DMS153 treated with DMSO at 0.1 percent for 48 hours (cell line): ENCODE data around the gene NUDCD3.

ENCODE experiments used
- DNase-seq: peaks from one replicate; lab custom pipeline; 2025; ENCODE audit not compliant: unreplicated experiment; lab: John Stamatoyannopoulos, UW

The NUDCD3 gene

DNA sequence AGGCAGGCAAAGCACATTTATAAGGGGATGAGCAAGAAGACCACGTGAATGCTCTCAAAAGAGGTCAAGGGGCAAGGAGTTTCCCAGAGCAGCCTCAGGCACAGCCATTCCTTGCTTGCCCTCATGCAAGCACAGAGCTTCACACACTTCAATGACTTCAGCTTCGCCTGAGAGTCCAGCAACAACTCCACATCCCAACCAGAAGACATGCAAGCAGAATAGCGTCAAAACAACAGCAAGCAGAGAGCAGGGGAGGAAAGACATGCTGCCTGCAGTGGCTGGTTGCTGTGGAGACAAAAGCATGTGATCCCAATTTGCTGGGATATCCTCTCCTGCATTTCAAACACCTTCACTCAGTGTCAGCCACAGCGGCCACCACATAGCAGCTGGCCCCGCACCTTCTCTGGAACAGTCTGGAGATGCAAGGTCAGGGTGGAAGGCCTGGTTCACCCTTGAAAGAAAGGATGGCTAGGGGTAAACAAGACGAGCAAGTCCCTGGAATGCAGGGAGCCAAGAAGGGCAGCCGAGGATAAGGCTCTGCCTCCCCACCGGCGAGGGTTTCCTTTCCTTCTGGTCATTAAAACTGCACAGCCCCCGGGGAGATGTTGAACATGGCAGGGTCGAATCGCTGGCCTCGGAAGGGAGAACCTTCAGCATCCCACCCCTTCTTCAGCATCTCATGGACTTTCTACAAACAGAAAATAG, 104.9 kb downstream of the NUDCD3 start:
- DNase-seq = no peak

DNA sequence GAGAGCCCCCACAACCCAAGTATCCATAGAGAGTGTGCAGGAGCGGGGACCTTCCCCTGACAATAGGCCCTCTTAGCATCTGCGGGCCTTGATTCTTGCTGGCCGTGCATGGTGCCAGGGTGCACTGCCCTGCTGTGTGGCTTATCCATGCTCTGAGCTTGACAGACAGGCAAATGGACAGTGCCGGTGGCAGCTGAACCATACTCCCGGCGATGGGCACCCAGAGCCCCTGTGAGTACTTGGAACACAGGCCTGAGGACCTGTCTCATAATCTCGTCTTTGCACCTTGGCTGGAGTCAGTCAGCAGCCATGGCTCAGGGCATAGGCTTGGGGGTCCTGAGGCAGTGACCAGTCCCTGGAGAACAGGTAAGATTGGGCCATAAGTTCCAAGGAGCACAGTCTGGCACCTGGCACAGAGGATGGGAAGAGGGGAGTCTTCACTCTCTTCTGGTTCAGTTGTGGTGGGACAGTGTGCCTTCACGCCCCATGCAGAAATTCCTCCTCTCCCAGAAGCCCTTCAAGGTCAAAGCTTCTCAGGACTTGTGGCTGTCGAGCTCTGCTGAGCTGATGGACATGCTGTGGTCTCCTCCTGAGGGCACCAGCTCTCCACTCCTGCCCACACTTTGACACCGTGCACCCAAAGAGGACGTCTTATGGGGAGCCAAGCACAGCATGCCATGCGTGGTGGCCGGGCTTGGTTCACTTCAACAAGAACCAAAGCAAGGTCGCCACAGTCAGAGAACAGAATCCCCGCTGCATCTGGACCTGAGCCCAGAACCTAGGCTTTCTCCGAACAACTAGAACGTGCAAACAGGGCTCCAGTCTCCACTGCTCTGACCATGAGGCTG, 105.6 kb downstream of the NUDCD3 start:
- no peak for DNase-seq

DNA sequence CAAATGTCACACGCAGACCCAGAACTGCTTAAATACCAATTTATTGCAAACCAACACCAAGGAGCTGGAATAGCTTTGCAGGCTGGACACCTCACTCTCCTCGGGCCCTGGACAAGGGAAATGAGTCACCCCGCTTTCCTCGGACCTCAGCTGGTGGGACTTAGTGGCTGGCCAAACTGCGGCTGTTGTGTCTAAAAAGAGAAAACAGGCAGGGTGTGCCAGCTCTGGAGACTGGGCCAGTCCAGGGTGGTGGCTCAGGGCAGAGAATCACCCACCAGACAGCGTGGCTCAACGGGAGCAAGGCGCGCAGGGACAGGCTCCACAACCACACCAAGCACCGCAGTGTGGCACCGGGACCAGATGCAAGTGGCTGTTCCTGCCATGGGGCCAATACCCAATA, 106.9 kb downstream of the NUDCD3 start:
- DNase-seq = no peak

DNA sequence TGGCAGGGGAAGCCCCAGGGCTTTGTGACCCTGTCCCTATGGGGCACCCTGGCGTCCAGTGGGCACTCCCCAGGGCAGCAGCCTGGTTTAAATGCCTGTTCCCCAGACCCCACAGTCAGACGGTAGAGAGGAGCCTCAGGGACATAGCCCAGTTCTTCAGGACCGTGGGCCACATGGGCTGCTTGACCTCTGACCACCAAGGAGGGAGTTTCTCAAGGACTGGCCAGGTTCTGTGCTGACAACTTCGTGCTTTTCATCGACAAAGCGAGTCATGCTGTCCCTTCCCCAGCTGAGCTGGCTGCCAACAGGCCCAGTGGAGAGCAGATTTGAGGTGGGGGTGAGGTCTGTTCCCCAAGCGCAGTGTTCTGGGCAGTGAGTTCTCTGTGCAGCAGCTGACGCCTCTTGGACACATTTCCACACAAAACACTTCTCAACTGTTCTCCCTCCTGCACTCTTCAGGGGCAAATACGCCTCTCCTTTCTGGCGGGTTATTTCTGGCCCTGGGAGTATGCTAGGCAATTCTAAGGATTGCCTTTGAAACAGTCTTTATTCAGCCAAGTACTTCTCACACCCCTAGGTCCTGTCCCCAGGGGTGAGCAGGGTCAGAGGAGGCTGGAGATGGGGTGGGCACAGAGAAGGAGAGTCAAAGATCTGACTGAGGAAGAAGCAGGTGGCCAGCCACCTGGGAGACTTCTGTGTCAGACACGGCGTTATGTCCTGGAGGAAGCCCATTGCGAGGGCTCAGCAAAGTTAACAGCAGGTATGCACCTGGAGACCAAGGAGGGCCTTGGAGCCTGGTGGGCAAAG, 107.8 kb downstream of the NUDCD3 start:
- no peak for DNase-seq

DNA sequence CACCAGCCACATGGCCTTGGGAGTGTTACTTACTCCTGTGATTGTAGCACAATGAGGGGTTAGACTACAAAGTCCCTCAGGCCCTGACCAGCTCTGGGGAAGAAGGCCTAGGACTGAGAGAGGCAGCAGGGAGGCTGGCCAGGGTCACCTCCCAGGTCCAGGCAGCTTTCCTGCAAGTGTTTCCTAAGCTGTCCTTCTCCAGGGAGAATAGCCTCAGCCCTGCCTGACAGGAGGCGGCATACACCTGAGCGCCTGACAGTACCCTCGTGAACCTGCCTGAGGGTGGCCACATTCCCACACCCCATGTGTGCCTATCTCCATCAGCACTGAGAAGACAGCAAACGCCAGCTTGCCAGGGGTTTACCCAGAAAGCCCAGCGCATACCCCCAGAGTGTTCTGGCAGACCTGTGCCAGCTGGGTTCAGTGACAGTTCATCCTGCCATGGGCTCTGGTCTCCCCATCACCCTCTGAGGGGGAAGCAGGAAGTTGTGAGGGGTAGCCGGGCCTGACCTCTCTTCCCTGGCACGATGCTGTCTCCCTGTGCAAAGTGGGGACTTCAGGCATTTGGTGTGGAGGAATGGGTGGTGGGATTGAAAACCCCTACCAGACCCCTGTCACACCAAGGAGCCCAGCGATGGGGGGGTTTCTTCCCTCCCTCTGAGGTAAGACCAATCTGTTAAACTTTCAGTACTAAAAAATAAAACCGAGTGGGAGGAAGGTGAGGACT, 108.8 kb downstream of the NUDCD3 start:
- no peak for DNase-seq

DNA sequence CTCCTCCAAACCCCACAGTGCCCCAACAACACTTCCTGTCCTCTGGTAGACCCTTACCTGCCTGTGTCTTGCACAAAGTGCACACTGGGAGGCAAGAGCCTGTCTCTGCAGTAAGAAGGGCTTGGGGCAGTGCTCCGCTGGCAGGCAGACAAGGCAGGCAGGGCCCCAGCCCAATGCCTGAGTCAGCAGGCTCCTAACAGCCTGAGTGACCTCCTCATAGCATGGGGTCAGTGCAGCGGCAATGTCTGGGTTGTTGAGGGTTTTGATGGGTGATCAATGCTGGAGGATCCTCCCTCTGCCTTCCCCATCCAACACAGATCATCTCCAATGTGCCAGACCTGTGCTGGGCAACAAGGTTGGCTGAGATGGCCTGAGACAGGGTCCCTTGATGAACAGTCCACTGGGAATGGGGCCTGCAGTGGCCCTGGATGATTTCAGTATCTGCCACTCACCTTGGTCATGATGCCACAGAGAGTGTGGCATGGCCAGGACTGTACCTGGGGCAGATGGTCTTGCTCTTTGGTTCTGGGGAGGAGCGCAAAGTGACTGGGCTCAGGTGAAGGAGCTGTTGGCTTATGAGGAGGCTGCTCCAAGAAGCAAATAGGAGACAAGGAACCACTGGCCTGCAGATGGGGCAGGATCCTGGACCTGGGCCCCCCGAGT, 109.5 kb downstream of the NUDCD3 start:
- no peak for DNase-seq

DNA sequence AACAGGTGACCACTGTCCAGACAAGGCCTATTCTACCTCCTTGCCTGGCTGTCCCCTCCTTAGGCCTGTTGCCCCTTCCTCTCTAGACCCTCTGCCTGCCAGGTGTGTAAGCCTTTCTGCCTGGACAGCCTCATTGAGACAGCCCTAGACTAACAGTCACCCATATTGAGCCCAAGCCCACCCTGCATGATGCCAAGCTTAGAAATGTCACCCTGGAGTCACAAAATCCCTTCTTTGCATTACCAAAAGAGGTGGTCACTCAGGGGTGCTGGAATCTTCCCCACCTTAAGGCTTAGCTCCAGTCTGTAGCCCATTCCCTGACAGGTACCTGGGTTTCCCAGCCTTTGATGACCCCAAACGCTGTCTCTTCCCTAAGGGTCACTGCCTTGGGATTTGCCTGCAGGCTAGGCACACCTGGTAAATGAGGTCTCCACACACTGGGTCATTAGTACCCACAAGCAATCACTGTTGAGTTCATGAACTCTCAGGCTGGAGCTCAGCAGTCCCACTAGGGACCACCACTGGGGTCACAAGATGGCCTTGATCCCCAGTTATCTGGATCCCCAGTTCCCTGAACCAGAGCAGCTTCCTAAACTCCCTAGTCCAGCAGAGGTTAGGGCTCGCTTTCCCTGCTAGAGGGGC, 110.1 kb downstream of the NUDCD3 start:
- no peak for DNase-seq

DNA sequence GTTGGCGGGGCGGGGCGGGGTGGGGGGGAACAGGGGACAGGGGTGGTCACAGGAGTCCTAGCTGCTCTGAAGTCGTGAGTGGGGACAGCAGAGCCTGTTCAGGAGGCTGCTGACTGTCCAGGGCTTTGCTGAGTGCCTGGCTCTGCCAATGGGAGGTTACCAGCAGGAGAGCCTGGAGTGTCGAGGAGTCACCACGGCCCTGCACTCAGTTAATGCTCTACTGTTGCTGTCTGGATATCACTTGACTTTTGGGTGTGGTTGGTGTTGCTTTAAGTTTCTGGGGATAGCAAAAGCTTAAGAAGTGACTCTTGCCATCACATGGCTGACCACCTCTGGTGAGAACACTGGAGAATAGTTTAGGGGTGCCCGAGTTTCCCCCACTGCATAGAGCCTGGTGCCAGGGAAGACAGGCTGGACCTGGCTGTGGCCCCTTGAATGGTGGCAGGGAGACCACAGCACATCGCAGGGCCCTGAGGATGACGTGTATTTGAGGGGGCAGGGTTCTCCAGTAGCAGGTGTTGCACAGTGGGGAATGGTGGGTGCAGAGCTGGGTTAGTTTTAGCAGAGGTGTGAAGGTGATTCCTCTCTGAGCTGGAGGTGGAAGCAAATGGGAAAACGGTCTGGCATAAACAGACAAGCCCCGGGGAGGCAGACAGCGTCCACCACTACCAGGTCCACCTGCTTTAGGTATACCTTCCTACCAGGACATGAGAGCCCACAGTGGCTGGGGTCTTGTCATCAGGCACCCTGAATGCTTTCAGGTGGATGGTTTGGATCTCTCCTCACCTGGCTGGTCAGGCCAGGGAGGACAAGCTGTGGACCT, 110.9 kb downstream of the NUDCD3 start:
- DNase-seq = no peak

DNA sequence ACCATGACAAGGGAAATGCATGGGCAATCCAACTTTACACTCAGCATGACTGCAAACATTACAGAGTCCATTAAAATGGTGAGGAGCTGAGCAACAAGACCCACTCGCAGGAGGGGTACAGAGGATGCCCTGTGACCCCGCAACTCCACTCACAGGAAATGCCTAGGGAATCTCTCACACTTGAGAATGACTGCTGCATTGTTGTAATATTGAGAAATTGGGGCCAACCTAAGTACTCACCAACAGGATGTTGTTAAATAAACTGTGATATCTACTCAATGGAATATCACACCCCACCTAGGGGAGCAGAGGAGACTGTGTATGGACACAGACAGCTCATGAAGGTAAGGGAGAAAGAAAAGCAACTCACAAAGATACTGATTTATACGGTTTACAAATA, 111.7 kb downstream of the NUDCD3 start:
- DNase-seq = no peak

DNA sequence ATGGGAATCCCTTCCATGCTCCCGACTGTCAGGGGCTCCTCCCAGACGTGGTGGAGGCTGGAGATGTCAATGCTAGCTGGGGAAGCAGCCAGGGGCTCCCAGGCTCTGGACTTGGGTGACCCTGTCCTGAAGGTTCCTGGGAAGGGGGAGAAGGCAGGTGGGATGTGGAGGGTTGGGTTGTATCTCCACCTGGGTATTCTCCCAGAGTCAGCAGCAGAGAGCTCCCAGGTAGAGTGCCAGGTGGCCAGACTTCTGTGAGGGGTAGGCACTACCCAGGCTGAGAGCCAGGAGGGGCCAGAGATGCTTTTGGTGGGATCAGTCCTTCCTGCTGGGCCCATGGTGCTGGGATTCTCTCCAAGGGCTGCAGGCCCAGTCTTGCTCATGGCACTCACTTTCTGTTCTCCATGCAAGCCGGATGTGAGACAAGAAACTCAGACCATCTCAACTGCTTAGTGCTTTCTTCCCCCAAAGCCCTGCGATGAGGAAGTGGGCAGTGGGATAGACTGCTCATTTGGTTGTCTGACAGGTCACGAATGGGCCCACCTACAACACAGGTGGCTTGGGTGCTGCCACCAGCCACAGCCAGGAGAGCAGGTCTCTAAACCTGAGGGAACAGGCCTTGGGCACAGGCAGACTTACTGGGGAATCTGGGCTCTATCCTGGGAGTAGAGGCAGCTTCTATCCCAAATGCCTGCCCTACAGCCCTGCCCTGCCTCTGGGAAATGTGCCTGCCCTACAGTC, 112.6 kb downstream of the NUDCD3 start:
- DNase-seq = no peak

DNA sequence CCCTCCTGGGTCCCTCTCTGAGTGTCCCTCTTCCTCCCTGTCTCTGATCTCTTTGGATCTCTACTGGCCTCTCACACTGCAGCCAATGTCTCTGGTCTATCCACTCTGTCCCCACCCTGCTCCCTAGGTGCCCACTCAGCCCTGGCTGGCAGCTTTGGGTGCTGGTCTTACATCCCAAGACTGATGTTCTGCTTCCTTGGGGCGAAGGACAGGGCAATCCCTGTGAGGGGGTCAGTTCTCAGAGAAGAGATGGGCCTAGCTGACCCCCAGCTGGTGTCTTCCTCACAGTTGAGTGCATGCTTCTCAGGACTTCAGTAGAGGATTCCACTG, 113.4 kb downstream of the NUDCD3 start:
- DNase-seq = no peak

DNA sequence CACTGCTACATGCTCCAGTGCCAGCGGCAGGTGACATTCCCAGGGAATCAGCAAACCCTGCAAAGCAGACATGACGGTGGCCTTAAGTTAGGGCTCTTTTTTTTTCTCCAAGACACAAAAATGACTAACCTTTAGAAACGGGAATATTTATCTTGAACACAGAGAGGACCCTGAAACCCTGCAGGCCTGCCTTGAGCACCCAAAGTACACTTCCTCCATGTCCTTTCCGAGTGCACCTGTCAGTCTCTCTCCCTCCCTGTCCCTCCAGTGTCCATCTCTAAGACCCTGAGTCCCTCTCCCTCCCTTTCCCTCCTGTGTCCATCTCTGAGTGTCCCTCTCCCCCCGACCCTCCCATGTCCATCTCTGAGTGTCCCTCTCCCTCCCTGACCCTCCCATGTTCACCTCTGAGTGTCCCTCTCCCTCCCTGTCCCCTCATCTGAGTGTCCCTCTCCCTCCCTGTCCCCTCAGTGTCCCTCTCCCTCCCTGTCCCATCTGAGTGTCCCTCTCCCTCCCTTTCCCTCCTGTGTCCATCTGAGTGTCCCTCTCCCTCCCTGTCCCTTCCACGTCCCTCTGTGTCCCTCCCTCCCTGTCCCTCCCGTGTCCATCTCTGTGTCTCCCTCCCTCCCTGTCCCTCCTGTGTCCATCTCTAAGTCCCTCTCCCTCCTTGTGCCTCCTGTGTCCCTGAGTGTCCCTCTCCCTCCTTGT, 113.9 kb downstream of the NUDCD3 start:
- no peak for DNase-seq

DNA sequence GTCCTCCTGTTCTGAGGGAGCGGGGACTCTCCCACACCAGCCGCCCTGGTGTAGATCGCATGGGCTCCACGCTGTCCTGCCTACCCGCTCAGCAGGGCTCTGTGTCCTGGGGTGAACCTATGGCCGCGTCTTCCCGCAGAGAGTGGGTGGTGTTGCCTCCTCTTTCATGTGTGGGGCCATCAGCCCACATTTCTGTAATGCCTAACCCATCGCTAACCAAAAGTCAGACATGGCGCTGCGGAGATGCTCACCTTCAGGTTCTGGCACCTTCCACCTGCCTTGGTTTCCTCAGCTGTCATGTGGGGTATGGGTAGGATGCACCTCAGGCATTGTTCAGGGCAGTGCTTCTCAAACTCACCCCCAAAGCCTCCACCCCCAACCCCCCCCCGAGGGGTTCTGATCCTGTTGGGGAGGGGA, 114.5 kb downstream of the NUDCD3 start:
- no peak for DNase-seq

DNA sequence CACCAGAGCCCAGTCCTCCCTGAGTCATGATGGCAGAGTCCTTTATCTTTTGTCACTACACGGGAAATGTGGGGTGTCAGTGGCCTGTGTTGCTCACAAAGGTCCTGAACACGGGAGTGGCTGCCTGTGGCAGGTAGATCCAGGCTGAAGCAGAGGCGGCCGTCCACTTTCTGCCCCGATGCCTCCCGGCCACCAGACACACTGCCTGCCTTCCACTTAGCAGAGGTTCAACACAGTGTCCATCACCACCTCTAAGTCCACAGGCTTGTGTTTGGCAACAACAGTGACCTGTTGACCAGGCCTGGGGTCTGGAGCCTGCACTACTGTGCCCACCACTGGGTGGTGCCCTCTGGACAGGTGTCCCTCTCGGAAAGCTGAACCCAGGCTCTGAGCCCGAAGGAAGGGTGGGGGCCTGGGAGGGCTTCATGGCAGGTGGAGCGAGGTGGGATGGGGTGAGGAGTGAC, 115.2 kb downstream of the NUDCD3 start:
- DNase-seq = no peak

DNA sequence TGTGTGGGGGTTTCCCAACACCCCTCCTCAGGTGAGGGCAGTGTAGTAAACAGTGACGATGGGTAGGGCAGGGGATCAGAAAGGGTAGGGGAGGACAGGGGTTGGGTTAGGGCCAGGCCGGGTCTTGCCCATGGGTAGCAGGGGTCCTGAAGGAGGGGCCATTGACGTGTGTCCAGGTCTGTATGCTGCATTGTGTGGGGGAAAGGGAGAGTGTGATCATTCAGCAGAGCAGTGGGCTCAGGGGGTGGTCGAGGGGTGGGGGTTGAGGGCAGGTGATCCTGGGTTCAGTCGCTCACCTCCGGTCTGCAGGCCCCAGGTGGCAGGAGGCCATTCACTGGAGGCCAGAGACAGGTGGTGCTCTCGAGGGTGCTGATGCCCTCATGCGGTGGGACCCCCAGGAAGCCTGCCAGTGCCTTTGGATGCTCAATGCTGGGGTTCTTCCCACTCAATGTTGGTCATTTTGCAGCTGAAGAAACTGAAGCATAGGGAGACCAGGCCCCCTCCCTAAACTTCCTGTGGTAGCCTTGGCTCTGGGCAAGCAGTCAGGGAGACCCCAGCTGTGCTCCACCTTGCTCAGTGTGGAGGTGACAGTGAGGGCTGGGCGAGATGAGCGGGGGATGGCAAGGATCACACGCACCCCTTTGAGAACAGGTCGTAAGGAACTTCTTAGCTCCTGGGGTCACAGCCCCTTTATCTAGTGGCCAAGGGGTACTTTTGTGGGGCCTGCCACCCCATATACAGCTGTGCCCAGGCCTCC, 116.3 kb downstream of the NUDCD3 start:
- DNase-seq = no peak

DNA sequence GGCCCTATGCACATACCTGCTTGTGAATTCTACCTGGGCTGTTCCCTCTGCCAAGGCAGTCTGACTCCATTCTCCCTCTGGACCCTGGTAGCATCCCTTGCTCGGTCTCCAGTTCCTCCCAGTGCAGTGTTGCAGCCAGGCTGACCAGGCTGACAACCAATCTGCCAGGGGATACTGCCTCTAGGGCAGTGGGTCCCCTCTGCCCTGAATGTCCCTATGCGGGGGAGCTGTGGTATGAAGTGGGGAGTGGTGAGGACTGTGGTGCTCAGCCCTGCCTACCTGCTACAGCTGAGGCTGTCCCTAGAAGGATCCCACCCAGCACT, 117.1 kb downstream of the NUDCD3 start:
- no peak for DNase-seq
